ENCODE results near the gene TESPA1.

DNA sequence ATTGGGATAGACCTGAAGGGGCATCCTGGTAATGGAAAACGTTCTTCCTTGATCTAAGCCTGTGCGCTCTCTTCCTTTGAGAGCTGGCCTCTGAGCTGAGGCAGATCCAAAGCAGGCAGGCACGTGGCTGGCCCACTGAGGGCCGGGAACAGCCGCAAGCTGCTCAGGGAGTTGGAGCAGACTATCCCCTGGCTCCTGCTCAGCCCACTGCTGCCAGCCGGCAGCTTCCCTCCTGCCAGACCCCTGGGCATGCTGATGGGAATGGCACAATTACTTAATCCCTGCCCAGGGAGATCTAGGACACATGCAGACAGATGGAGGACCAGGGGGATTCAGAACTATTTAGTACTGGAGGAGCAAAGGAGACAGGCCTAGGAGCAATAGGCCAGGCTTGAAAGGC is 49.7 kb upstream of the TESPA1 start:
- TF ChIP-seq POLR2AphosphoS5 (IDR thresholded peaks at IDR 0.05; ENCODE audit: low read depth, low read length) (no peak), POLR2A (IDR thresholded peaks at IDR 0.05; ENCODE audit: low read depth, low read length) (no peak), TAF1 (IDR thresholded peaks at IDR 0.05; ENCODE audit: low read depth, low read length) (no peak), SPI1 (IDR thresholded peaks at IDR 0.05; ENCODE audit: low read depth, low read length) (no peak)

Measured in GM12891 (cell line).